Sigmoid colon (tissue), 4 donors: ENCODE measurements around the gene RPIA.

Experiments
- POLR2AphosphoS5 ChIP-seq, 4 donors: sonication (generic); formaldehyde crosslinking; IDR thresholded peaks; one replicate each; pipeline ENCODE4 v1.6.1; 2017; ENCODE audit warnings: antibody characterized with exemption in 4 of 4
- TF ChIP-seq, protein P1 (sequence below), 4 experiments: fragments of 450-650 bp in 3 of 4; fragments of 200-600 bp in 1 of 4; IDR thresholded peaks; one replicate each; pipeline ENCODE4 v1.5.1; 2016 to 2019; ENCODE audit warnings: antibody characterized with exemption in 4 of 4, mild to moderate bottlenecking in 3 of 4, moderate library complexity in 2 of 4

- TF ChIP-seq, protein P1, sequence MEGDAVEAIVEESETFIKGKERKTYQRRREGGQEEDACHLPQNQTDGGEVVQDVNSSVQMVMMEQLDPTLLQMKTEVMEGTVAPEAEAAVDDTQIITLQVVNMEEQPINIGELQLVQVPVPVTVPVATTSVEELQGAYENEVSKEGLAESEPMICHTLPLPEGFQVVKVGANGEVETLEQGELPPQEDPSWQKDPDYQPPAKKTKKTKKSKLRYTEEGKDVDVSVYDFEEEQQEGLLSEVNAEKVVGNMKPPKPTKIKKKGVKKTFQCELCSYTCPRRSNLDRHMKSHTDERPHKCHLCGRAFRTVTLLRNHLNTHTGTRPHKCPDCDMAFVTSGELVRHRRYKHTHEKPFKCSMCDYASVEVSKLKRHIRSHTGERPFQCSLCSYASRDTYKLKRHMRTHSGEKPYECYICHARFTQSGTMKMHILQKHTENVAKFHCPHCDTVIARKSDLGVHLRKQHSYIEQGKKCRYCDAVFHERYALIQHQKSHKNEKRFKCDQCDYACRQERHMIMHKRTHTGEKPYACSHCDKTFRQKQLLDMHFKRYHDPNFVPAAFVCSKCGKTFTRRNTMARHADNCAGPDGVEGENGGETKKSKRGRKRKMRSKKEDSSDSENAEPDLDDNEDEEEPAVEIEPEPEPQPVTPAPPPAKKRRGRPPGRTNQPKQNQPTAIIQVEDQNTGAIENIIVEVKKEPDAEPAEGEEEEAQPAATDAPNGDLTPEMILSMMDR (IDR thresholded peaks at IDR 0.05) = no peak
- TF ChIP-seq POLR2AphosphoS5 (IDR thresholded peaks at IDR 0.05) = no peak
Measured at GRCh38 chr2:88660622-88661021, 30.9 kb upstream of the RPIA start.
